H9 (cell line): ENCODE measurements around the gene NUDT2. TPM values are rescaled to one million over a fixed set of nuclear protein-coding genes. Genes with fewer than 3 reads are reported as not detected.
A peak's percentile ranks its signal among the peaks of the same experiment; 100 is the strongest.

ENCODE experiments used
- DNase-seq: peaks from one replicate; pipeline ENCODE4 v3.0.0-alpha.2; 2017
- H2AFZ ChIP-seq: one replicate; pipeline ENCODE4 v1.6.1; 2013; ENCODE audit warnings: mild to moderate bottlenecking, low read length, control low read depth, moderate library complexity
- H2AK5ac ChIP-seq: 2 replicates; pipeline ENCODE4 v1.6.1; 2013; ENCODE audit warnings: low read length, control low read depth, mixed read lengths; ENCODE audit not compliant: insufficient read length
- H2BK120ac ChIP-seq: one replicate; pipeline ENCODE4 v1.6.1; 2013; ENCODE audit warnings: low read depth, mild to moderate bottlenecking, low read length, control low read depth, inconsistent platforms; ENCODE audit not compliant: poor library complexity, severe bottlenecking
- H2BK12ac ChIP-seq: 2 replicates; pipeline ENCODE4 v1.6.1; 2013; ENCODE audit warnings: low read length, control low read depth, mixed read lengths, low read depth; ENCODE audit not compliant: insufficient read length
- H2BK15ac ChIP-seq: 2 replicates; pipeline ENCODE4 v1.6.1; 2013; ENCODE audit warnings: low read depth, low read length, control low read depth
- H2BK20ac ChIP-seq: one replicate; pipeline ENCODE4 v1.6.1; 2013; ENCODE audit warnings: low read depth, mild to moderate bottlenecking, low read length, control low read depth, inconsistent platforms; ENCODE audit not compliant: poor library complexity, severe bottlenecking
- H2BK5ac ChIP-seq: 2 replicates; pipeline ENCODE4 v1.6.1; 2013; ENCODE audit warnings: low read length, control low read depth, mixed read lengths; ENCODE audit not compliant: insufficient read length
- H3K14ac ChIP-seq: 2 replicates; pipeline ENCODE4 v1.6.1; 2013; ENCODE audit warnings: low read length, control low read depth; ENCODE audit not compliant: insufficient read depth
- H3K18ac ChIP-seq: 2 replicates; pipeline ENCODE4 v1.6.1; 2013; ENCODE audit warnings: low read depth, mild to moderate bottlenecking, mixed read lengths, low read length, control low read depth; ENCODE audit not compliant: insufficient read length
- H3K23ac ChIP-seq: 2 replicates; pipeline ENCODE4 v1.6.1; 2013; ENCODE audit warnings: low read length, control low read depth, mixed read lengths, low read depth; ENCODE audit not compliant: insufficient read length
- H3K23me2 ChIP-seq: 2 replicates; pipeline ENCODE4 v1.6.1; 2013; ENCODE audit warnings: low read depth, mild to moderate bottlenecking, mixed read lengths, low read length, control low read depth; ENCODE audit not compliant: insufficient read length, poor library complexity, severe bottlenecking
- H3K27ac ChIP-seq: 2 replicates; pipeline ENCODE4 v1.5.1; 2013; ENCODE audit warnings: low read length, control low read depth, mixed read lengths, low read depth; ENCODE audit not compliant: insufficient read length
- H3K27me3 ChIP-seq: 2 replicates; pipeline ENCODE4 v1.6.1; 2013; ENCODE audit warnings: low read length, control low read depth, inconsistent platforms; ENCODE audit not compliant: insufficient read depth
- H3K4ac ChIP-seq: 2 replicates; pipeline ENCODE4 v1.6.1; 2013; ENCODE audit warnings: low read depth, mild to moderate bottlenecking, control low read depth, inconsistent platforms, low read length, moderate library complexity
- H3K4me1 ChIP-seq: 2 replicates; pipeline ENCODE4 v1.6.1; 2013; ENCODE audit warnings: low read length, control low read depth, inconsistent platforms; ENCODE audit not compliant: insufficient read depth
- H3K4me2 ChIP-seq: 2 replicates; pipeline ENCODE4 v1.6.1; 2013; ENCODE audit warnings: low read length, control low read depth, mixed read lengths; ENCODE audit not compliant: insufficient read length, insufficient read depth
- H3K56ac ChIP-seq: 2 replicates; pipeline ENCODE4 v1.6.1; 2013; ENCODE audit warnings: low read depth, mild to moderate bottlenecking, mixed read lengths, low read length, control low read depth; ENCODE audit not compliant: insufficient read length
- H3K79me1 ChIP-seq: 2 replicates; pipeline ENCODE4 v1.6.1; 2013; ENCODE audit warnings: low read depth, mild to moderate bottlenecking, moderate library complexity, low read length, control low read depth, inconsistent platforms; ENCODE audit not compliant: insufficient read depth, poor library complexity, severe bottlenecking
- H3K79me2 ChIP-seq: 2 replicates; pipeline ENCODE4 v1.6.1; 2013; ENCODE audit warnings: low read length, control low read depth, inconsistent platforms; ENCODE audit not compliant: insufficient read depth
- H3K9ac ChIP-seq: 2 replicates; pipeline ENCODE4 v1.6.1; 2013; ENCODE audit warnings: low read length, control low read depth, mixed read lengths; ENCODE audit not compliant: insufficient read length; ENCODE audit errors: extremely low read depth
- H3K9me3 ChIP-seq: one replicate; pipeline ENCODE4 v1.6.1; 2013; ENCODE audit warnings: low read depth, low read length, inconsistent platforms; ENCODE audit not compliant: control insufficient read depth
- H3T11ph ChIP-seq: one replicate; pipeline ENCODE4 v1.6.1; 2013; ENCODE audit warnings: mild to moderate bottlenecking, low read length, control low read depth, inconsistent platforms
- H4K20me1 ChIP-seq: one replicate; pipeline ENCODE4 v1.6.1; 2013; ENCODE audit not compliant: control insufficient read depth, insufficient read length, insufficient read depth
- H4K5ac ChIP-seq: 2 replicates; pipeline ENCODE4 v1.6.1; 2013; ENCODE audit warnings: low read depth, mild to moderate bottlenecking, mixed read lengths, low read length, control low read depth; ENCODE audit not compliant: insufficient read length
- H4K8ac ChIP-seq: replicated peaks from 2 replicates; pipeline ENCODE4 v1.6.1; 2013; ENCODE audit warnings: low read length, control low read depth, mixed read lengths, low read depth; ENCODE audit not compliant: insufficient read length
- H4K91ac ChIP-seq: 2 replicates; pipeline ENCODE4 v1.6.1; 2013; ENCODE audit warnings: low read depth, mild to moderate bottlenecking, moderate library complexity, mixed read lengths, low read length, control low read depth; ENCODE audit not compliant: insufficient read length
- H3K27ac Mint-ChIP-seq, 3 experiments: 2 replicates in 2 of 3; 3 replicates in 1 of 3; pipeline ENCODE4 v1.8.0; 2020 to 2021; ENCODE audit warnings: mixed read lengths in 3 of 3, mild to moderate bottlenecking in 1 of 3, moderate library complexity in 1 of 3
- H3K27me3 Mint-ChIP-seq: 2 replicates; pipeline ENCODE4 v1.8.0; 2021; ENCODE audit warnings: low read depth, mild to moderate bottlenecking, moderate library complexity, mixed read lengths
- H3K36me3 Mint-ChIP-seq, 3 experiments: 2 replicates in 2 of 3; 3 replicates in 1 of 3; pipeline ENCODE4 v1.8.0; 2020 to 2021; ENCODE audit warnings: low read depth in 3 of 3, mixed read lengths in 3 of 3; ENCODE audit not compliant: insufficient read depth in 1 of 3
- H3K4me1 Mint-ChIP-seq, 2 experiments: 2 replicates each; pipeline ENCODE4 v1.8.0; 2020; ENCODE audit warnings: mixed read lengths in 2 of 2
- H3K4me3 Mint-ChIP-seq, 2 experiments: 2 replicates in 1 of 2; 3 replicates in 1 of 2; pipeline ENCODE4 v1.8.0; 2020 to 2021; ENCODE audit warnings: mild to moderate bottlenecking in 2 of 2, mixed read lengths in 2 of 2, moderate library complexity in 1 of 2
- H3K9me3 Mint-ChIP-seq, 2 experiments: 2 replicates in 1 of 2; 3 replicates in 1 of 2; pipeline ENCODE4 v1.8.0; 2020; ENCODE audit warnings: mild to moderate bottlenecking in 2 of 2, mixed read lengths in 2 of 2, moderate library complexity in 1 of 2
- WGBS: extraction: QIAGEN DNeasy Blood & Tissue Kit; methylation state at CpG from one replicate; pipeline ENCODE4 v1.1.7; 2013; ENCODE audit warnings: missing lambda C conversion rate, low lambda C conversion rate, mixed read lengths; ENCODE audit not compliant: insufficient read length; ENCODE audit errors: extremely low coverage; 5-methylcytosine and 5-hydroxymethylcytosine counted together
- total RNA-seq: library from RNA; stranded (reverse); gene quantifications from 2 replicates; pipeline ENCODE4 v1.2.1, GENCODE V29; 2021
- TF ChIP-seq, protein P1 (sequence below): fragments of 200-600 bp; sonication (generic); conservative IDR thresholded peaks from 3 replicates; pipeline ENCODE4 v1.8.0; 2021; ENCODE audit warnings: antibody characterized with exemption, mild to moderate bottlenecking

Gene NUDT2
- total RNA-seq, 1 experiment from 2014 or later = 14.1 TPM

DNA sequence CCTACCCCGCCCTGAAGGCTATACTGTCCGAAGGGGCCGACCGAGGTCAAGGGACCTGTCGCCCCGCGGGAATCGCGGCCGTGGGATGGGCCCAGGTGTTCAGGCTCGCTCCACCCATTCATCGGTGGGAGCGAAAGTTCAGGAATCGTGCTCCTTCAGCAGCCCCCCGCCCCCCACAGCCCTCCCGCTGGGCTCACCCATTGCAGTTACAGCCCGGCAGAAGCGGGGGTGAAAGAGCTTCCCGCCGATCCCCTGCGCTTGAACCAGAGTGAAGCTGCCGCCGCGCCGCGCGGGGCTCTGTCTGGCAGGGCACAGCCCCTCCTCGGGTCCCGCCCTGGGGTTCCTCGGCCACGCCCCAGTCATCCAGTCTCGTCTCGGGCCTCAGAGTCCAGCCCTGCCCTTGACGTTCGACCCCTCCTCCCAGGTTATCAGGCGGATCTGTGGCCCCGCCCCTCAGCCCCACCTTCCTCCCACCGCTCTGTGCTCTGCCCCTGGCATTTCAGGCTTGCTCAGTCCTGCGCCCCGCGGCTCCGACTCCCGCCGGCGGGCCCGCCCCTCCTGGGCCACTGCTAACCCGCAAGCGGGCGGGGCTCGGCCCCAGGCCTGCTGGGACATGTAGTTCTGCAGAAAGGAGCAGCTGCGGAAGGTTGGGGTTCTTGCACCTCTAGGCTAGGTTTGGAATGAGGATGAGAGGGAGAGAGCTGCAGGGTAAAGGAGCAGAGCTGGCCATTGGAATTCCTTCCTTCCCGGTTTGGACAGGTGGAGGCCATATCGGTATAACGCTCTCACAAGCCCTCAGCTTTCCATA, 47.4 kb downstream of the NUDT2 start, which contains the start of gene MYORG:
TSS of gene MYORG (minus strand) at position 303 of the 808 bp plus-strand sequence. CDS start 3,955 bp downstream, outside the sequence.
- Histone ChIP-seq H3K4ac (no peak within 1 kb of the TSS), H3K9ac (no peak within 1 kb of the TSS), H3K23ac (no peak within 1 kb of the TSS), H4K5ac (no peak within 1 kb of the TSS), H3K56ac (no peak within 1 kb of the TSS), H3K4me1 (0 out of 2 replicates have a peak, but pooled peaks cover 4% of the 10 kb centered on the region), H2AFZ (peak within 1 kb of the TSS; percentile 48), H4K91ac (no peak within 1 kb of the TSS), H4K8ac (no peak within 1 kb of the TSS), H3K4me2 (peak within 1 kb of the TSS; percentile 80), H3K23me2 (peaks cover 34% of the 10 kb centered on the region), H3K14ac (no peak within 1 kb of the TSS), H4K20me1 (no peaks in the 10 kb centered on the region), H3K79me2 (no peaks in the 10 kb centered on the region), H3T11ph (no peak within 1 kb of the TSS), H2BK5ac (no peak within 1 kb of the TSS), H2AK5ac (no peak within 1 kb of the TSS), H3K27me3 (peaks cover under 1% of the 10 kb centered on the region; the same call in 1 of the 2 replicates), H2BK15ac (no peak within 1 kb of the TSS), H3K9me3 (no peaks in the 10 kb centered on the region), H2BK20ac (no peak within 1 kb of the TSS), H3K79me1 (no peaks in the 10 kb centered on the region), H3K27ac (no peak within 1 kb of the TSS), H2BK120ac (no peak within 1 kb of the TSS), H2BK12ac (no peak within 1 kb of the TSS), H3K18ac (no peak within 1 kb of the TSS)
- no CpG with 5 or more reads among the region's 54 CpGs for WGBS
- H3K36me3 Mint-ChIP-seq = peaks cover 3 to 7% (median 3%) of the 10 kb centered on the region in 3 experiments; a peak in 6 of 7 replicates
- H3K4me1 Mint-ChIP-seq = peaks cover 25 to 41% of the 10 kb centered on the region in 2 experiments
- H3K27ac Mint-ChIP-seq = no peak within 1 kb of the TSS; a peak in 2 of 7 replicates
- peaks cover 39% of the 10 kb centered on the region for H3K27me3 Mint-ChIP-seq
- H3K4me3 Mint-ChIP-seq = peak within 1 kb of the TSS; percentile 82 to 96
- peak; percentile 99 for DNase-seq
- H3K9me3 Mint-ChIP-seq = no peaks in the 10 kb centered on the region; a peak in 1 of 5 replicates
- TF ChIP-seq, protein P1, sequence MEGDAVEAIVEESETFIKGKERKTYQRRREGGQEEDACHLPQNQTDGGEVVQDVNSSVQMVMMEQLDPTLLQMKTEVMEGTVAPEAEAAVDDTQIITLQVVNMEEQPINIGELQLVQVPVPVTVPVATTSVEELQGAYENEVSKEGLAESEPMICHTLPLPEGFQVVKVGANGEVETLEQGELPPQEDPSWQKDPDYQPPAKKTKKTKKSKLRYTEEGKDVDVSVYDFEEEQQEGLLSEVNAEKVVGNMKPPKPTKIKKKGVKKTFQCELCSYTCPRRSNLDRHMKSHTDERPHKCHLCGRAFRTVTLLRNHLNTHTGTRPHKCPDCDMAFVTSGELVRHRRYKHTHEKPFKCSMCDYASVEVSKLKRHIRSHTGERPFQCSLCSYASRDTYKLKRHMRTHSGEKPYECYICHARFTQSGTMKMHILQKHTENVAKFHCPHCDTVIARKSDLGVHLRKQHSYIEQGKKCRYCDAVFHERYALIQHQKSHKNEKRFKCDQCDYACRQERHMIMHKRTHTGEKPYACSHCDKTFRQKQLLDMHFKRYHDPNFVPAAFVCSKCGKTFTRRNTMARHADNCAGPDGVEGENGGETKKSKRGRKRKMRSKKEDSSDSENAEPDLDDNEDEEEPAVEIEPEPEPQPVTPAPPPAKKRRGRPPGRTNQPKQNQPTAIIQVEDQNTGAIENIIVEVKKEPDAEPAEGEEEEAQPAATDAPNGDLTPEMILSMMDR = no peak
